ENCODE measurements around the gene THRB. TPM values are rescaled to one million over a fixed set of nuclear protein-coding genes. Genes with fewer than 3 reads are reported as not detected.

THRB gene
- total and polyA plus RNA-seq, 2 experiments from 2014 or later = 26.8 to 60.0 TPM

GRCh38 chr3:24195504-24196230, 299.0 kb downstream of the THRB start:
- H3K9me2 ChIP-seq (replicated peaks; ENCODE audit: insufficient read depth) = no peaks in the 10 kb centered on the region
- no peaks in the 10 kb centered on the region for H3K79me2 ChIP-seq
- no peaks in the 10 kb centered on the region for H3K36me3 ChIP-seq (replicated peaks; ENCODE audit: insufficient read depth, low read depth)
- no peak overlapping the region for H3K27ac ChIP-seq
- no peaks in the 10 kb centered on the region for H3K27me3 ChIP-seq
- no peaks in the 10 kb centered on the region for H3K9me3 ChIP-seq (ENCODE audit: low read depth)
- no peak overlapping the region for H3K4me3 ChIP-seq
- no peak for TF ChIP-seq EZH2phosphoT487 (IDR thresholded peaks at IDR 0.05; ENCODE audit: low read depth, severe bottlenecking, unreplicated experiment)
- no peak for TF ChIP-seq CTCF (IDR thresholded peaks at IDR 0.05; ENCODE audit: poor library complexity)
- TF ChIP-seq EZH2 (IDR thresholded peaks at IDR 0.05; ENCODE audit: borderline replicate concordance) = no peak
- H4K20me1 ChIP-seq (ENCODE audit: insufficient read depth, poor library complexity, severe bottlenecking) = no peaks in the 10 kb centered on the region
- no peak overlapping the region for H2AFZ ChIP-seq
- DNase-seq (ENCODE audit: low spot score) = no peak
- H3K4me1 ChIP-seq (ENCODE audit: insufficient read depth) = peaks cover 11% of the 10 kb centered on the region
- no peak overlapping the region for H3K4me2 ChIP-seq

GRCh38 chr3:24192469-24193056, 302.1 kb downstream of the THRB start:
- 68% methylated on average over 3 of the region's 3 CpGs for WGBS (ENCODE audit: low lambda C conversion rate, missing lambda C conversion rate)
- TF ChIP-seq EZH2phosphoT487 (IDR thresholded peaks at IDR 0.05; ENCODE audit: low read depth, severe bottlenecking, unreplicated experiment) (no peak), CTCF (IDR thresholded peaks at IDR 0.05; ENCODE audit: poor library complexity) (no peak), EZH2 (IDR thresholded peaks at IDR 0.05; ENCODE audit: borderline replicate concordance) (no peak)
- H3K27me3 ChIP-seq = no peaks in the 10 kb centered on the region

GRCh38 chr3:24191801-24192403, 302.7 kb downstream of the THRB start:
- H3K4me2 ChIP-seq = no peak overlapping the region
- H3K9me2 ChIP-seq (replicated peaks; ENCODE audit: insufficient read depth) = no peaks in the 10 kb centered on the region
- no peaks in the 10 kb centered on the region for H3K79me2 ChIP-seq
- H2AFZ ChIP-seq = no peak overlapping the region
- no peaks in the 10 kb centered on the region for H3K27me3 ChIP-seq
- no peak overlapping the region for H3K27ac ChIP-seq
- peaks cover 11% of the 10 kb centered on the region for H3K4me1 ChIP-seq (ENCODE audit: insufficient read depth)
- no peaks in the 10 kb centered on the region for H3K36me3 ChIP-seq (replicated peaks; ENCODE audit: insufficient read depth, low read depth)
- H4K20me1 ChIP-seq (ENCODE audit: insufficient read depth, poor library complexity, severe bottlenecking) = no peaks in the 10 kb centered on the region
- 69% methylated on average over 4 of the region's 4 CpGs for WGBS (ENCODE audit: low lambda C conversion rate, missing lambda C conversion rate)
- DNase-seq (ENCODE audit: low spot score) = no peak
- no peaks in the 10 kb centered on the region for H3K9me3 ChIP-seq (ENCODE audit: low read depth)
- H3K4me3 ChIP-seq = no peak overlapping the region
- TF ChIP-seq CTCF (IDR thresholded peaks at IDR 0.05; ENCODE audit: poor library complexity) (no peak), EZH2 (IDR thresholded peaks at IDR 0.05; ENCODE audit: borderline replicate concordance) (no peak), EZH2phosphoT487 (IDR thresholded peaks at IDR 0.05; ENCODE audit: low read depth, severe bottlenecking, unreplicated experiment) (no peak)

More at GRCh38 chr3:24192469-24193056, 302.1 kb downstream of the THRB start:
- H3K36me3 ChIP-seq (replicated peaks; ENCODE audit: insufficient read depth, low read depth) = no peaks in the 10 kb centered on the region
- H3K79me2 ChIP-seq = no peaks in the 10 kb centered on the region
- H3K27ac ChIP-seq = no peak overlapping the region
- peaks cover 11% of the 10 kb centered on the region for H3K4me1 ChIP-seq (ENCODE audit: insufficient read depth)
- H3K4me3 ChIP-seq = no peak overlapping the region
- no peak for DNase-seq (ENCODE audit: low spot score)
- no peak overlapping the region for H2AFZ ChIP-seq
- H3K4me2 ChIP-seq = no peak overlapping the region
- no peaks in the 10 kb centered on the region for H3K9me2 ChIP-seq (replicated peaks; ENCODE audit: insufficient read depth)
- no peaks in the 10 kb centered on the region for H3K9me3 ChIP-seq (ENCODE audit: low read depth)
- H4K20me1 ChIP-seq (ENCODE audit: insufficient read depth, poor library complexity, severe bottlenecking) = no peaks in the 10 kb centered on the region
